ENCODE measurements around the gene CPD.
"Not testable (repeated sequence)": the region's sequence is repeated elsewhere in the genome, so short reads cannot be mapped to it uniquely, and the experiment has no call there.

Gene CPD

GRCh38 chr17:30389756-30390300 is 11.1 kb downstream of the CPD start:
- DNase-seq = no peak

- peak; percentile 84 for DNase-seq
Observed at GRCh38 chr17:30391534-30391933, 12.8 kb downstream of the CPD start.

- DNase-seq = peak; percentile 60
Observed at GRCh38 chr17:30393491-30393890, 14.8 kb downstream of the CPD start.

GRCh38 chr17:30393911-30394867 is 15.5 kb downstream of the CPD start:
- DNase-seq = peak; percentile 71

GRCh38 chr17:30395398-30396022 is 16.8 kb downstream of the CPD start:
- DNase-seq = no peak

GRCh38 chr17:30396129-30396528 is 17.4 kb downstream of the CPD start:
- DNase-seq = no peak

GRCh38 chr17:30396612-30397011 is 17.9 kb downstream of the CPD start:
- no peak for DNase-seq

- DNase-seq = no peak
Observed at GRCh38 chr17:30398328-30399041, 19.8 kb downstream of the CPD start.

- no peak for DNase-seq
Observed at GRCh38 chr17:30401097-30401496, 22.4 kb downstream of the CPD start.

GRCh38 chr17:30405161-30405560 is 26.4 kb downstream of the CPD start:
- no peak for DNase-seq

- not testable (repeated sequence) for DNase-seq
Observed at GRCh38 chr17:30410627-30411026, 31.9 kb downstream of the CPD start.

GRCh38 chr17:30412008-30412496 is 33.3 kb downstream of the CPD start:
- not testable (repeated sequence) for DNase-seq

- DNase-seq = no peak
Observed at GRCh38 chr17:30413109-30413508, 34.4 kb downstream of the CPD start.

GRCh38 chr17:30414486-30414885 is 35.8 kb downstream of the CPD start:
- no peak for DNase-seq

- no peak for DNase-seq
Observed at GRCh38 chr17:30415491-30415890, 36.8 kb downstream of the CPD start.

GRCh38 chr17:30418070-30418469 is 39.3 kb downstream of the CPD start:
- not testable (repeated sequence) for DNase-seq

- no peak for DNase-seq
Observed at GRCh38 chr17:30421592-30421991, 42.9 kb downstream of the CPD start.

- DNase-seq = no peak
Observed at GRCh38 chr17:30422171-30422570, 43.4 kb downstream of the CPD start.

- no peak for DNase-seq
Observed at GRCh38 chr17:30424471-30424870, 45.7 kb downstream of the CPD start.

- no peak for DNase-seq
Observed at GRCh38 chr17:30426292-30426691, 47.6 kb downstream of the CPD start.

GRCh38 chr17:30427611-30428010 is 48.9 kb downstream of the CPD start:
- no peak for DNase-seq

- DNase-seq = no peak
Observed at GRCh38 chr17:30429155-30429554, 50.4 kb downstream of the CPD start.

GRCh38 chr17:30433514-30433913 is 54.8 kb downstream of the CPD start:
- DNase-seq = peak; percentile 32
